Measurements from ENCODE around the gene CD58.

The CD58 gene

GRCh38 chr1:116533429-116533820 lies 37.4 kb downstream of the CD58 start:
- ChIA-PET POLR2A (no interaction called here), CTCF (no interaction called here)
- Histone ChIP-seq H3K4me1 (ENCODE audit: control insufficient read depth, insufficient read depth, low read length) (no peaks in the 10 kb centered on the region), H3K9me3 (ENCODE audit: control insufficient read depth, insufficient read depth, low read depth, low read length) (no peaks in the 10 kb centered on the region), H3K4me3 (ENCODE audit: low read depth, low read length) (no peak overlapping the region), H3K27ac (ENCODE audit: extremely low read depth, low read depth, low read length) (no peak overlapping the region), H3K36me3 (ENCODE audit: control insufficient read depth in 2 of 2, insufficient read depth in 1 of 2, low read length in 2 of 2) (peaks cover 0 to 23% of the 10 kb centered on the region in 2 experiments; a peak in 1 of 3 replicates)
- TF ChIP-seq TCF7L2 (IDR thresholded peaks at IDR 0.05; ENCODE audit: borderline replicate concordance, low read depth, low read length) (no peak), ZNF555 (tag by site-specific recombination; conservative IDR thresholded peaks at IDR 0.05) (no peak), ZNF76 (tag by site-specific recombination; IDR thresholded peaks at IDR 0.05; ENCODE audit: borderline replicate concordance, low read depth) (no peak), SP7 (tag by site-specific recombination; IDR thresholded peaks at IDR 0.05) (no peak), ZNF558 (tag by site-specific recombination; IDR thresholded peaks at IDR 0.05) (no peak), ZNF560 (tag by site-specific recombination; IDR thresholded peaks at IDR 0.05; ENCODE audit: borderline replicate concordance) (no peak), ZNF16 (tag by site-specific recombination; IDR thresholded peaks at IDR 0.05; ENCODE audit: low read depth) (no peak), ZNF248 (tag by site-specific recombination; IDR thresholded peaks at IDR 0.05) (no peak), ZNF530 (tag by site-specific recombination; IDR thresholded peaks at IDR 0.05; ENCODE audit: low read depth) (no peak), ZNF645 (tag by site-specific recombination; IDR thresholded peaks at IDR 0.05) (no peak), ZSCAN4 (tag by site-specific recombination; IDR thresholded peaks at IDR 0.05) (no peak), ZBTB49 (tag by site-specific recombination; IDR thresholded peaks at IDR 0.05; ENCODE audit: low read depth) (no peak), ZNF354C (tag by site-specific recombination; IDR thresholded peaks at IDR 0.05; ENCODE audit: borderline replicate concordance, low read depth) (no peak)
- TF ChIP-seq, protein P1, sequence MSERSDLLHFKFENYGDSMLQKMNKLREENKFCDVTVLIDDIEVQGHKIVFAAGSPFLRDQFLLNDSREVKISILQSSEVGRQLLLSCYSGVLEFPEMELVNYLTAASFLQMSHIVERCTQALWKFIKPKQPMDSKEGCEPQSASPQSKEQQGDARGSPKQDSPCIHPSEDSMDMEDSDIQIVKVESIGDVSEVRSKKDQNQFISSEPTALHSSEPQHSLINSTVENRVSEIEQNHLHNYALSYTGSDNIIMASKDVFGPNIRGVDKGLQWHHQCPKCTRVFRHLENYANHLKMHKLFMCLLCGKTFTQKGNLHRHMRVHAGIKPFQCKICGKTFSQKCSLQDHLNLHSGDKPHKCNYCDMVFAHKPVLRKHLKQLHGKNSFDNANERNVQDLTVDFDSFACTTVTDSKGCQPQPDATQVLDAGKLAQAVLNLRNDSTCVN (tag by site-specific recombination; optimal IDR thresholded peaks at IDR 0.05): no peak

GRCh38 chr1:116532671-116533428 lies 38.0 kb downstream of the CD58 start:
- Histone ChIP-seq H3K4me1 (ENCODE audit: control insufficient read depth, insufficient read depth, low read length) (no peaks in the 10 kb centered on the region), H3K36me3 (ENCODE audit: control insufficient read depth in 2 of 2, insufficient read depth in 1 of 2, low read length in 2 of 2) (peaks cover 0 to 23% of the 10 kb centered on the region in 2 experiments; a peak in 1 of 3 replicates), H3K4me3 (ENCODE audit: low read depth, low read length) (no peak overlapping the region), H3K9me3 (ENCODE audit: control insufficient read depth, insufficient read depth, low read depth, low read length) (no peaks in the 10 kb centered on the region), H3K27ac (ENCODE audit: extremely low read depth, low read depth, low read length) (no peak overlapping the region)
- ChIA-PET CTCF (no interaction called here), POLR2A (no interaction called here)
- TF ChIP-seq ZNF747 (tag by site-specific recombination; IDR thresholded peaks at IDR 0.05) (no peak), ZNF302 (tag by site-specific recombination; IDR thresholded peaks at IDR 0.05; ENCODE audit: low read depth) (no peak), ZNF404 (tag by site-specific recombination; IDR thresholded peaks at IDR 0.05) (no peak), ZNF280D (tag by site-specific recombination; IDR thresholded peaks at IDR 0.05) (no peak), ZBTB1 (tag by site-specific recombination; IDR thresholded peaks at IDR 0.05) (no peak), ZNF112 (tag by site-specific recombination; IDR thresholded peaks at IDR 0.05) (no peak), RBAK (tag by site-specific recombination; IDR thresholded peaks at IDR 0.05) (no peak), ZBTB10 (tag by site-specific recombination; IDR thresholded peaks at IDR 0.05) (no peak), GLI2 (tag by site-specific recombination; IDR thresholded peaks at IDR 0.05; ENCODE audit: borderline replicate concordance, low read depth) (no peak)

All from HEK293 (cell line).